K562 (cell line): ENCODE data around the gene BCAN. TPM values are rescaled to one million over a fixed set of nuclear protein-coding genes. Genes with fewer than 3 reads are reported as not detected.

ENCODE experiments used
- ARID2 ChIP-seq: fragments of 450-650 bp; IDR thresholded peaks from 2 replicates; pipeline ENCODE4 v1.6.1; 2017; ENCODE audit warnings: antibody characterized with exemption, mild to moderate bottlenecking
- CTBP1 ChIP-seq: fragments of 450-650 bp; IDR thresholded peaks from 2 replicates; pipeline ENCODE4 v1.6.1; 2016; ENCODE audit warnings: borderline replicate concordance
- GTF2E2 ChIP-seq: fragments of 200-800 bp; sonication (Bioruptor generic); IDR thresholded peaks from 2 replicates; pipeline ENCODE4 v1.6.1; 2016; ENCODE audit warnings: missing genetic modification characterization, missing compliant biosample characterization
- HDGF ChIP-seq: fragments of 450-650 bp; IDR thresholded peaks from 2 replicates; pipeline ENCODE4 v1.6.1; 2016
- MCM7 ChIP-seq, 2 experiments: fragments of 450-650 bp; IDR thresholded peaks; 2 replicates each; pipeline ENCODE4 v1.6.1; 2016 to 2018
- MTA1 ChIP-seq: fragments of 450-650 bp; IDR thresholded peaks from 2 replicates; pipeline ENCODE4 v1.6.1; 2017; ENCODE audit warnings: borderline replicate concordance
- MYC ChIP-seq, 2 experiments: fragments of 250-450 bp in 1 of 2; sonication (Bioruptor Pico) in 1 of 2; IDR thresholded peaks; 2 replicates each; pipeline versions ENCODE4 v1.5.1 to v1.6.1; 2012 to 2021; ENCODE audit warnings: low read depth in 2 of 2, borderline replicate concordance in 1 of 2, improper control_type of control experiment in 1 of 2, low read length in 1 of 2, mild to moderate bottlenecking in 1 of 2, moderate library complexity in 1 of 2
- NR4A1 ChIP-seq, 2 experiments: fragments of 250-450 bp in 1 of 2; fragments of 450-650 bp in 1 of 2; sonication (Bioruptor Pico) in 1 of 2; IDR thresholded peaks; 2 replicates each; pipeline versions ENCODE4 v1.4.0 to v1.6.1; 2016 to 2020; ENCODE audit warnings: mild to moderate bottlenecking in 2 of 2, missing compliant biosample characterization in 1 of 2, missing genetic modification characterization in 1 of 2, moderate library complexity in 1 of 2
- TEAD2 ChIP-seq: fragments of 450-650 bp; IDR thresholded peaks from 2 replicates; pipeline ENCODE4 v1.6.1; 2016; ENCODE audit warnings: missing genetic modification characterization, control low read depth, missing compliant biosample characterization
- TRIM24 ChIP-seq, 2 experiments: fragments of 450-650 bp; IDR thresholded peaks; 2 replicates each; pipeline ENCODE4 v1.6.1; 2016
- ZNF277 ChIP-seq: fragments of 250-450 bp; sonication (Bioruptor Pico); IDR thresholded peaks from 2 replicates; pipeline ENCODE4 v1.8.0; 2022; ENCODE audit warnings: inconsistent platforms, mild to moderate bottlenecking, moderate library complexity, borderline replicate concordance
- ZNF354B ChIP-seq: fragments of 250-450 bp; sonication (Bioruptor Pico); IDR thresholded peaks from 2 replicates; pipeline ENCODE4 v1.4.0; 2020
- ZSCAN29 ChIP-seq: fragments of 450-650 bp; IDR thresholded peaks from 2 replicates; pipeline ENCODE4 v1.6.1; 2017
- polyA plus RNA-seq, 8 experiments: library from polyadenylated mRNA; depleted of rRNA in 4 of 8; stranded (reverse) in 5 of 8; unstranded in 3 of 8; fragments of >200 nt; fragmentation: Nextera tagmentation in 2 of 8; fragmentation: Illumina TruSeq in 1 of 8; extraction: Ambion mirVana in 2 of 8; extraction: Trizol in 1 of 8; gene quantifications; 2 replicates each; pipeline versions ENCODE4 v1.2.1 to v1.2.3, GENCODE V29; 2011 to 2014; ENCODE audit warnings: inconsistent platforms in 1 of 8, missing spikeins in 1 of 8
- total RNA-seq, 7 experiments: library from RNA; depleted of rRNA in 6 of 7; stranded (reverse); fragments of >200 nt in 6 of 7; fragmentation: Illumina TruSeq in 2 of 7; extraction: Trizol in 2 of 7; gene quantifications; 2 replicates each; pipeline versions ENCODE4 v1.2.1 to v1.2.3, GENCODE V29; 2011 to 2021; ENCODE audit warnings: low replicate concordance in 1 of 7
- TF ChIP-seq, protein P1 (sequence below): sonication (generic); formaldehyde crosslinking; IDR thresholded peaks from 2 replicates; pipeline ENCODE4 v1.8.0; 2023; ENCODE audit warnings: mild to moderate bottlenecking, missing genetic modification reagents
- TF ChIP-seq, protein P2 (sequence below): fragments of 450-650 bp; IDR thresholded peaks from 2 replicates; pipeline ENCODE4 v1.6.1; 2016
- TF ChIP-seq, protein P3 (sequence below): conservative IDR thresholded peaks from 2 replicates; pipeline ENCODE4 v1.6.1; 2011; ENCODE audit warnings: low read depth, mild to moderate bottlenecking, low read length; ENCODE audit not compliant: control insufficient read depth
- TF ChIP-seq, protein P4 (sequence below): sonication (generic); IDR thresholded peaks from 2 replicates; pipeline ENCODE4 v1.6.1; 2016
- TF ChIP-seq, protein P5 (sequence below), 2 experiments: fragments of 250-450 bp in 1 of 2; fragments of 450-650 bp in 1 of 2; sonication (Bioruptor Pico) in 1 of 2; IDR thresholded peaks; 2 replicates each; pipeline versions ENCODE4 v1.6.1 to v1.8.0; 2016 to 2021; ENCODE audit warnings: mild to moderate bottlenecking in 2 of 2, moderate library complexity in 2 of 2, missing compliant biosample characterization in 1 of 2, missing genetic modification characterization in 1 of 2

BCAN gene
- total and polyA plus RNA-seq, 9 of the 15 experiments (the other 6 are each of a cell fraction or from before 2014, with no cell fraction given) = 0.04 to 0.33 (median 0.14) TPM; not detected in 5

- TF ChIP-seq, protein P1, sequence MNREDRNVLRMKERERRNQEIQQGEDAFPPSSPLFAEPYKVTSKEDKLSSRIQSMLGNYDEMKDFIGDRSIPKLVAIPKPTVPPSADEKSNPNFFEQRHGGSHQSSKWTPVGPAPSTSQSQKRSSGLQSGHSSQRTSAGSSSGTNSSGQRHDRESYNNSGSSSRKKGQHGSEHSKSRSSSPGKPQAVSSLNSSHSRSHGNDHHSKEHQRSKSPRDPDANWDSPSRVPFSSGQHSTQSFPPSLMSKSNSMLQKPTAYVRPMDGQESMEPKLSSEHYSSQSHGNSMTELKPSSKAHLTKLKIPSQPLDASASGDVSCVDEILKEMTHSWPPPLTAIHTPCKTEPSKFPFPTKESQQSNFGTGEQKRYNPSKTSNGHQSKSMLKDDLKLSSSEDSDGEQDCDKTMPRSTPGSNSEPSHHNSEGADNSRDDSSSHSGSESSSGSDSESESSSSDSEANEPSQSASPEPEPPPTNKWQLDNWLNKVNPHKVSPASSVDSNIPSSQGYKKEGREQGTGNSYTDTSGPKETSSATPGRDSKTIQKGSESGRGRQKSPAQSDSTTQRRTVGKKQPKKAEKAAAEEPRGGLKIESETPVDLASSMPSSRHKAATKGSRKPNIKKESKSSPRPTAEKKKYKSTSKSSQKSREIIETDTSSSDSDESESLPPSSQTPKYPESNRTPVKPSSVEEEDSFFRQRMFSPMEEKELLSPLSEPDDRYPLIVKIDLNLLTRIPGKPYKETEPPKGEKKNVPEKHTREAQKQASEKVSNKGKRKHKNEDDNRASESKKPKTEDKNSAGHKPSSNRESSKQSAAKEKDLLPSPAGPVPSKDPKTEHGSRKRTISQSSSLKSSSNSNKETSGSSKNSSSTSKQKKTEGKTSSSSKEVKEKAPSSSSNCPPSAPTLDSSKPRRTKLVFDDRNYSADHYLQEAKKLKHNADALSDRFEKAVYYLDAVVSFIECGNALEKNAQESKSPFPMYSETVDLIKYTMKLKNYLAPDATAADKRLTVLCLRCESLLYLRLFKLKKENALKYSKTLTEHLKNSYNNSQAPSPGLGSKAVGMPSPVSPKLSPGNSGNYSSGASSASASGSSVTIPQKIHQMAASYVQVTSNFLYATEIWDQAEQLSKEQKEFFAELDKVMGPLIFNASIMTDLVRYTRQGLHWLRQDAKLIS (CRISPR knock-in tag) = peak; percentile 99
- TF ChIP-seq, protein P2, sequence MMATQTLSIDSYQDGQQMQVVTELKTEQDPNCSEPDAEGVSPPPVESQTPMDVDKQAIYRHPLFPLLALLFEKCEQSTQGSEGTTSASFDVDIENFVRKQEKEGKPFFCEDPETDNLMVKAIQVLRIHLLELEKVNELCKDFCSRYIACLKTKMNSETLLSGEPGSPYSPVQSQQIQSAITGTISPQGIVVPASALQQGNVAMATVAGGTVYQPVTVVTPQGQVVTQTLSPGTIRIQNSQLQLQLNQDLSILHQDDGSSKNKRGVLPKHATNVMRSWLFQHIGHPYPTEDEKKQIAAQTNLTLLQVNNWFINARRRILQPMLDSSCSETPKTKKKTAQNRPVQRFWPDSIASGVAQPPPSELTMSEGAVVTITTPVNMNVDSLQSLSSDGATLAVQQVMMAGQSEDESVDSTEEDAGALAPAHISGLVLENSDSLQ = peak; percentile 64
- TF ChIP-seq, protein P3, sequence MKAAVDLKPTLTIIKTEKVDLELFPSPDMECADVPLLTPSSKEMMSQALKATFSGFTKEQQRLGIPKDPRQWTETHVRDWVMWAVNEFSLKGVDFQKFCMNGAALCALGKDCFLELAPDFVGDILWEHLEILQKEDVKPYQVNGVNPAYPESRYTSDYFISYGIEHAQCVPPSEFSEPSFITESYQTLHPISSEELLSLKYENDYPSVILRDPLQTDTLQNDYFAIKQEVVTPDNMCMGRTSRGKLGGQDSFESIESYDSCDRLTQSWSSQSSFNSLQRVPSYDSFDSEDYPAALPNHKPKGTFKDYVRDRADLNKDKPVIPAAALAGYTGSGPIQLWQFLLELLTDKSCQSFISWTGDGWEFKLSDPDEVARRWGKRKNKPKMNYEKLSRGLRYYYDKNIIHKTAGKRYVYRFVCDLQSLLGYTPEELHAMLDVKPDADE = peak; percentile 39
- no peak for TF ChIP-seq GTF2E2 (tag)
- no peak for TF ChIP-seq ZNF277
- TF ChIP-seq HDGF = peak; percentile 44; the same call in 1 of the 2 replicates
- TF ChIP-seq, protein P4, sequence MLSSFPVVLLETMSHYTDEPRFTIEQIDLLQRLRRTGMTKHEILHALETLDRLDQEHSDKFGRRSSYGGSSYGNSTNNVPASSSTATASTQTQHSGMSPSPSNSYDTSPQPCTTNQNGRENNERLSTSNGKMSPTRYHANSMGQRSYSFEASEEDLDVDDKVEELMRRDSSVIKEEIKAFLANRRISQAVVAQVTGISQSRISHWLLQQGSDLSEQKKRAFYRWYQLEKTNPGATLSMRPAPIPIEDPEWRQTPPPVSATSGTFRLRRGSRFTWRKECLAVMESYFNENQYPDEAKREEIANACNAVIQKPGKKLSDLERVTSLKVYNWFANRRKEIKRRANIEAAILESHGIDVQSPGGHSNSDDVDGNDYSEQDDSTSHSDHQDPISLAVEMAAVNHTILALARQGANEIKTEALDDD = no peak
- TF ChIP-seq ZNF354B = no peak
- TF ChIP-seq TEAD2 (tag) = no peak
- no peak for TF ChIP-seq ZSCAN29
- TF ChIP-seq NR4A1 (CRISPR knock-in tag; IDR thresholded peaks at IDR 0.05) = no peak
- 0 out of 2 replicates have a peak, but pooled peaks have one; percentile 58 for TF ChIP-seq NR4A1 (tag; IDR thresholded peaks at IDR 0.05)
- peak; percentile 100 for TF ChIP-seq ARID2
- TF ChIP-seq TRIM24 (IDR thresholded peaks at IDR 0.05) = peak; percentile 18 to 34; a peak in 1 of 4 replicates
- TF ChIP-seq, protein P5, sequence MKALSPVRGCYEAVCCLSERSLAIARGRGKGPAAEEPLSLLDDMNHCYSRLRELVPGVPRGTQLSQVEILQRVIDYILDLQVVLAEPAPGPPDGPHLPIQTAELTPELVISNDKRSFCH (CRISPR knock-in tag; IDR thresholded peaks at IDR 0.05) = no peak
- TF ChIP-seq, protein P5 (tag; IDR thresholded peaks at IDR 0.05) = peak; percentile 79
- TF ChIP-seq MCM7 (IDR thresholded peaks at IDR 0.05) = no peak
- peak; percentile 46; the same call in 1 of the 2 replicates for TF ChIP-seq MTA1
- TF ChIP-seq MYC (IDR thresholded peaks at IDR 0.05; ENCODE audit: low read depth, low read length) = peak; percentile 84
- TF ChIP-seq MYC (CRISPR knock-in tag; IDR thresholded peaks at IDR 0.05; ENCODE audit: borderline replicate concordance, low read depth) = peak; percentile 90
- TF ChIP-seq CTBP1 = peak; percentile 64; the same call in 1 of the 2 replicates
Measured at GRCh38 chr1:156659988-156660751, 18.3 kb downstream of the BCAN start (continued).
